T-helper 2 cell (primary cell): ENCODE measurements around the gene MIOX.
A peak's percentile ranks its signal among the peaks of the same experiment; 100 is the strongest.

Experiments
- DNase-seq, 5 experiments: peaks; one replicate each; pipeline versions ENCODE4 v3.0.0 to v3.0.0-alpha.2; 2012 to 2022

The MIOX gene

DNA sequence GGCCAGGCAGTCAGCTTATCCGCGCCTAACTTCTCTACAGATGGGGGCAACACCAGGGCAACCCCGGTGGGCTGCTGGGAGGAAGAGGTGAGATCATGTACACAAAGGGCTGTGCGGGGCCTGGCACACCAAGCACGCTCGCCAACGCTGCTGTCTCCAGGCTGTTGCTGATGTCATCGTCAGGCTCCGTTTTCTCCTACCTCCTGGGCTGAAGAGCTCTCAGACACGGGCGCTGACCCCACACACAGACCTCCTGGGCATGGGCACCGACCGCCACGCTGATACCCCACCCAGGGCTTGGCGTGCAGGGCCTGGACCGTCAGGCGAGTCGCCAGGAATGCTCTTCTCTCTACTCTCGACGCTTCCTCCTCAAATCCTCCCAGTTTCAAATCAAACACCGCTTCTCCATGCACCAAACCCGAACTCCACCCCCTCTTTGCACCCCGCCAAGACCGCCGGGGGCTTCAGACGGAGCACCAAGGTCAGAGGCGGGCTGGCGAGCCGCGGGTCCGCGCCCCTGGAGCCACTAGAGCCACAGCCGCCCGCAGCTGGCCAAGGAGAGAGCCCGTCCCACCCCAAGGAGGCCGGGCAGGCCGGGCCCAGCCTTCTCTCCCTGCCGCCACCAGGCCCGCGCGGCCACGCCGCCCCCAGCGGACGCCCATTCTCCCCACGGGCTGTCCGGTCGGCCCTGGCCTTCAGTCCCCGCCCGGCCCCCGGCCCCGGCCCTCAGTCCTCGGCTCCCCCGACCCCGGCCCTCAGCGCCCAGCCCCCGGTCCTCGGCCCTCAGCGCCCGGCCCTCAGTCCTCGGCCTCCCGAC is 12.6 kb upstream of the MIOX start:
- peak in 1 of 5 experiments; percentile 68 for DNase-seq

- peak; percentile 78 to 89 (median 81) for DNase-seq
Measured at GRCh38 chr22:50474710-50475651, 11.7 kb upstream of the MIOX start, which contains the start of gene SBF1. Gene SBF1 (minus strand): TSS chr22:50475035. CDS start chr22:50474840, 195 bp downstream.

- no peak for DNase-seq
Measured at GRCh38 chr22:50475652-50476002, 11.0 kb upstream of the MIOX start.

- no peak for DNase-seq
Measured at GRCh38 chr22:50476868-50477267, 9.8 kb upstream of the MIOX start.

DNA sequence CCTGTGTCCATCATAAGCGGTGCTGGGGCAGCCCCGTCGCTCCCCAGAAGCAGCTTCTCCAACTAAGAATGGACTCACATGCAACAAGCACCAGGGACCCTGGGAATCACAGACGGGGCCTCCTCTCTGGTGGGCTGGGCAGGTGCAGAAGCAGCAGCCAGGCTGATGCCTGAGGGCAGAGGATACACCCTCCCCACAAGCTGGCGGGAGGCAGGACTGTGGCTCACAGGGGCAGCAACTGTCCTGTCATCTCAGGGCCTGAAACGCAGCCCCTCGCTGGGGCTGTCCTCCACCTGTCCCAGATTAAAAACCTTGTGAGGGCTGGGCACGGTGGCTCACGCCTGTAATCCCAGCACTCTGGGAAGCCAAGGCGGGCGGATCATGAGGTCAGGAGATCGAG is 8.7 kb upstream of the MIOX start:
- DNase-seq = no peak

GRCh38 chr22:50479721-50480120 is 6.9 kb upstream of the MIOX start:
- no peak for DNase-seq

DNA sequence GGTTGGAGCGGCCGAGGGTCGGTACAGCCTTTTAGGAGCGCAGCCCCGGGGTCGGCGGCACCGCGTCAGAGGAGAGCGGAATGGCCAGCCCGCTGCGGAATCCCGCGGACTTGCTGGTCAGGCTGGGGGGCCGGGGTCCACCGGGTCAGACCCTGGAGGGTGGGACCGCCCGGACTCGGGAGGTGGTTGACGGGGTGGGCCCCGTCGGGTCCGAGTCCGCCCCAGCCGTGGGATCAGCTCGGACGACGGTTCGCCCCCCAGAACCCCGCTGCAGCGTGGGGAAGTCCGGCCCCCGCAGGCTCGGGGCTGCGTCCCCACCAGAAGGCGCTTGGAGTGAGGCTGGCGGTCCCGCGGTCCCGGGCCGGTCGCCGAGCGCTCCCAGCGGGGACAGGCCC is 5.6 kb upstream of the MIOX start:
- DNase-seq = no peak

GRCh38 chr22:50481440-50482106 is 5.1 kb upstream of the MIOX start, which contains the start of gene ADM2:
Gene ADM2 (plus strand): TSS chr22:50481543. CDS start chr22:50481848, 305 bp downstream.
- DNase-seq = peak; percentile 48 to 64 (median 55)

DNA sequence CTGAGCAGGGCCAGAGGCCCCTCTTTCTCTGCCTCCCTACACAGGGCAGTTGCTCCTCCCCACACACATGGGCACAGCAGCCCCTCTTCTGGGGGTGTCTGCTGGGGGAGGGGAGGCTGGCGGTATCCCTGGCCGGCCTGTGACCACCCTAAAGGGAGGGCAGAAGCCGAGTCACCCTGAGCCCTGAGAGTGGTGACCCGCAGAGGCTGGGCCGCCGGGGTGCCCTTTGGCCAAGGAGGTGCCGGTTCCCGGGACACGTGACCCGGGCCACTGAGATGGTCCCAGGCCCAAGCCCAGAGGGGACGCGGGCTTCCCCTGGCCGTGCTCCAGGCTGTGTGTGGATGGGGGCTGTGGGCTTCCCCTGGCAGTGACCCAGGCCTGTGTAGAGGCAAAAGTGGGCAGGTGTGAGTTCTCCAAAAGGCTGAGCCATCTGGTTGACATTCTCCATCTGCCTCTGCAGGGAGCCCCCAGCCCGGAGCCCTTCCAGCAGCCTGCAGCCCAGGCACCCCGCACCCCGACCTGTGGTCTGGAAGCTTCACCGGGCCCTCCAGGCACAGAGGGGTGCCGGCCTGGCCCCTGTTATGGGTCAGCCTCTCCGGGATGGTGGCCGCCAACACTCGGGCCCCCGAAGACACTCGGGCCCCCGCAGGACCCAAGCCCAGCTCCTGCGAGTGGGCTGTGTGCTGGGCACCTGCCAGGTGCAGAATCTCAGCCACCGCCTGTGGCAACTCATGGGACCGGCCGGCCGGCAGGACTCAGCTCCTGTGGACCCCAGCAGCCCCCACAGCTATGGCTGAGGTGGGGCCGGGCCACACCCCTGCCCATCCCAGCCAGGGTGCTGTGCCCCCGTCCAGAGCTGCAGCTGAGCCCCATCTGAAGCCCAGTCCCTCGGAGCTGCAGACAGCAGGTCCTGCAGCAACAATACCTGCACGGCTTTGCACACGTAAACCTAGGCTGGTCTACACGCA is 4.3 kb upstream of the MIOX start:
- no peak for DNase-seq

GRCh38 chr22:50483106-50483505 is 3.6 kb upstream of the MIOX start:
- no peak for DNase-seq

- no peak for DNase-seq
Measured at GRCh38 chr22:50483556-50483955, 3.1 kb upstream of the MIOX start.

- peak in 1 of 5 experiments; percentile 3 for DNase-seq
Measured at GRCh38 chr22:50483977-50484853, 2.4 kb upstream of the MIOX start.

DNA sequence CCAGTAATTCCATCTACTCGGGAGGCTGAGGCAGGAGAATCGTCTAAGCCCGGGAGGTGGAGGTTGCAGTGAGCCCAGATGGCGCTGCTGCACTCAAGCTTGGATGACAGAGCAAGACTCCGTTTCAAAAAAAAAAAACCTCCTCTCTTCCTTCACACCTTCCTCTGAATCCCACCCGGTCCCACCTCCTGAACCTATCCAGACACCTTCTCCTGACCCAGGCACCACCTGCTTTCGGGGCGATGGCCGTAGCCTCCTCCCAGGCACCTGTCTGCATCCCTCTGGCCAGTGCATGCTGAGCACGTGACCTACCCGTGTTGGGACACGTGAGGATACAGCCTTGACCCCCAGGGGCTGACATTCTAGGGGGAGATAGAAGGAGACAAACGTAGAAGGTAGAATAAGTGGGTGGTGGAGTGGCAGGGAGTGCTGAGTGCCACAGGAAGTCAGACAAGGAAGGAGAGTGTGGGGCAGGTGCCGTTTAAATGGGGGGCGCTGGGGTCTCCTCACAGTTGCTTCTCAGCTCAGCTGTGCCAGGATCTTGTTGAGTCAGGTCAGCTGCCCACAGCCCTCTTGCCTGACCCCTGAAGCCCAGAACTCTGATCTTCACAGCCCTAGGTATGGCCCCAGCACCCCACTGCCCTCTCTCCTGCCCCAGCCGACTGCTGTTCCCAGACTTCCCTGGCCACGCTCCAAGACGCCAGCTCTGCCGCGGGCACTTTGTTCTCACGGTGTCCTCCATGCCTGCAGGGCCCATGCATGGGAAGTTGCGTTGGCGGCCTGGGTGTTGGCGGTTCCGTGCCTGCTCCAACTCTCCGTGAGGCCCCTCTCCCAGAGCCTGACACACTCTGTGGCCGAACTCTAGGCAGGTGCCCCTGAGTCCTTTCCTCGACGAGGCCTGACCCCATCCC is 1.2 kb upstream of the MIOX start:
- DNase-seq = no peak

DNA sequence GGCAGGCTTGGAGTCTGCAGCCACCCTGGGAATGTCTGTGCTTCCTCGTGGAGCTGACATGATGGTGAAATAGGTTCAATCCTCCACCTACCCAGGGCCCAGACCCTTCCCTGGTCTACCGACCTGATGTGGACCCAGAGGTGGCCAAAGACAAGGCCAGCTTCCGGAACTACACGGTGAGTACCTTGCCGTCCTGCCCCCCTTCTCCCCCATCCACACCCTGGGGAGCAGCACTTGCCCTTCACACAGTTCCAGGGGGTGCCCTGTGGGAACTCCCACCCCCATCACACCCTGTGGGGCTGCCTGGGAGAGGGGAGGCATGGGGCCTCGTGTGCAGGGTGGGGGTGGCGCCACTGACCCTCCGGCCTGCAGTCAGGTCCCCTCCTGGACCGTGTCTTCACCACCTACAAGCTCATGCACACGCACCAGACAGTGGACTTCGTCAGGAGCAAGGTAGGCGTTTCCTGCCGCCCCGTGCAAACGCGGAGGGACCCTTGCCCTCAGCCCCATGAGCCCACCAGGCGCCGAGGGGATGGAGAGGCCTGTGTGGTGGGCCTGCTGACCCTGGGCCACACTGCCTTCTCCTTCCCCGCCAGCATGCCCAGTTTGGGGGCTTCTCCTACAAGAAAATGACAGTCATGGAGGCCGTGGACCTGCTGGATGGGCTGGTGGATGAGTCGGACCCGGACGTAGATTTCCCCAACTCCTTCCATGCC is 789 bp downstream of the MIOX start:
- DNase-seq = no peak

- no peak for DNase-seq
Measured at GRCh38 chr22:50488006-50488677, 1.5 kb downstream of the MIOX start.

DNA sequence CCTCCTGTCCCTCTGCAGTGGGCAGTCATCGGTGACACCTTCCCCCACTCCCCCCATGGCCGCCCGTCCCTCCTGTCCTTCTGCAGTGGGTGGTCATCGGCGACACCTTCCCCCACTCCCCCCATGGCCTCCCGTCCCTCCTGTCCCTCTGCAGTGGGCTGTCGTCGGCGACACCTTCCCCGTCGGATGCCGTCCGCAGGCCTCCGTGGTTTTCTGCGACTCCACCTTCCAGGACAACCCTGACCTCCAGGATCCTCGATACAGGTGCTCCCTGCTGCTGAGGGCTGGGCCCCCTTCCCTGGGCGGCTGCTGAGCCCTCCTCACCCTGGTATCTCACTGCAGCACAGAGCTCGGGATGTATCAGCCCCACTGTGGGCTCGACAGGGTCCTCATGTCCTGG is 2.2 kb downstream of the MIOX start:
- DNase-seq = no peak

GRCh38 chr22:50489363-50490243 is 2.9 kb downstream of the MIOX start:
- no peak for DNase-seq
